Brain microvascular endothelial cell (primary cell): ENCODE measurements around the gene ATP13A3.

Source experiments
- DNase-seq: peaks from one replicate; pipeline ENCODE4 v3.0.0-alpha.2; 2020
- H3K27ac ChIP-seq: fragments of 250-450 bp; sonication (Bioruptor Pico); 2 replicates; pipeline ENCODE4 v1.5.1; 2020; ENCODE audit warnings: mild to moderate bottlenecking, moderate library complexity
- H3K27me3 ChIP-seq: fragments of 250-450 bp; sonication (Bioruptor Pico); replicated peaks from 2 replicates; pipeline ENCODE4 v1.5.1; 2020; ENCODE audit warnings: mild to moderate bottlenecking
- H3K36me3 ChIP-seq: fragments of 250-450 bp; sonication (Bioruptor Pico); replicated peaks from 2 replicates; pipeline ENCODE4 v1.5.1; 2020; ENCODE audit warnings: mild to moderate bottlenecking
- H3K4me3 ChIP-seq: 2 replicates; pipeline ENCODE4 v1.5.1; 2011; ENCODE audit warnings: low read depth, mild to moderate bottlenecking, control low read depth, low read length, moderate library complexity
- CTCF ChIP-seq: IDR thresholded peaks from 2 replicates; pipeline ENCODE4 v1.5.1; 2011; ENCODE audit warnings: low read depth, mild to moderate bottlenecking, moderate library complexity, low read length, control low read depth, inconsistent platforms; ENCODE audit errors: missing control alignments
- in situ Hi-C: cut with HindIII; loops from 2 replicates; pipeline ENCODE4 v1.10.0; 2017; ENCODE audit warnings: low sequenced_read_pairs, low pct_ligation_motif_present

ATP13A3 gene

GRCh38 chr3:194364652-194365434 is 122.0 kb downstream of the ATP13A3 start:
- peak; percentile 4 for DNase-seq

GRCh38 chr3:194364314-194364651 is 122.5 kb downstream of the ATP13A3 start:
- no peak for DNase-seq
- TF ChIP-seq CTCF = no peak
- Histone ChIP-seq H3K27me3 (peaks cover 18% of the 10 kb centered on the region), H3K36me3 (no peaks in the 10 kb centered on the region), H3K4me3 (no peak overlapping the region), H3K27ac (no peak overlapping the region)
- in situ Hi-C loops = no loop called here

More at GRCh38 chr3:194364652-194365434, 122.0 kb downstream of the ATP13A3 start:
- H3K36me3 ChIP-seq = no peaks in the 10 kb centered on the region
- TF ChIP-seq CTCF = no peak
- no peak overlapping the region for H3K4me3 ChIP-seq
- H3K27me3 ChIP-seq = peaks cover 24% of the 10 kb centered on the region
- in situ Hi-C loops = no loop called here
- H3K27ac ChIP-seq = no peak overlapping the region

- in situ Hi-C loops = no loop called here
- Histone ChIP-seq H3K27me3 (peaks cover 7% of the 10 kb centered on the region), H3K36me3 (no peaks in the 10 kb centered on the region), H3K4me3 (no peak overlapping the region), H3K27ac (no peak overlapping the region)
- TF ChIP-seq CTCF = no peak
- DNase-seq = no peak
Observed at GRCh38 chr3:194360568-194360967, 126.2 kb downstream of the ATP13A3 start.

GRCh38 chr3:194357681-194358080 is 129.1 kb downstream of the ATP13A3 start:
- Histone ChIP-seq H3K36me3 (no peaks in the 10 kb centered on the region), H3K27me3 (peaks cover 7% of the 10 kb centered on the region), H3K4me3 (no peak overlapping the region), H3K27ac (no peak overlapping the region)
- no peak for TF ChIP-seq CTCF
- in situ Hi-C loops = no loop called here
- DNase-seq = no peak

- in situ Hi-C loops = no loop called here
- Histone ChIP-seq H3K4me3 (no peak overlapping the region), H3K36me3 (no peaks in the 10 kb centered on the region), H3K27ac (no peak overlapping the region), H3K27me3 (peaks cover 7% of the 10 kb centered on the region)
- no peak for TF ChIP-seq CTCF
- DNase-seq = no peak
Observed at GRCh38 chr3:194355379-194355778, 131.4 kb downstream of the ATP13A3 start.

GRCh38 chr3:194354315-194354714 is 132.5 kb downstream of the ATP13A3 start:
- DNase-seq = no peak
- TF ChIP-seq CTCF = no peak
- in situ Hi-C loops = no loop called here
- no peak overlapping the region for H3K27ac ChIP-seq
- H3K27me3 ChIP-seq = peaks cover 7% of the 10 kb centered on the region
- H3K4me3 ChIP-seq = no peak overlapping the region
- no peaks in the 10 kb centered on the region for H3K36me3 ChIP-seq
